Ishikawa (cell line): ENCODE data around the gene UBXN1.

ENCODE experiments used
- CREB1 ChIP-seq: IDR thresholded peaks from 2 replicates; pipeline ENCODE4 v1.6.1; 2012; ENCODE audit warnings: low read depth
- REST ChIP-seq: IDR thresholded peaks from 2 replicates; pipeline ENCODE4 v1.6.1; 2012; ENCODE audit warnings: low read depth, mild to moderate bottlenecking
- TAF1 ChIP-seq: IDR thresholded peaks from 2 replicates; pipeline ENCODE4 v1.6.1; 2012; ENCODE audit warnings: low read depth, mild to moderate bottlenecking

GRCh38 chr11:62716206-62716605 lies 37.3 kb upstream of the UBXN1 start:
- no peak for TF ChIP-seq TAF1
- TF ChIP-seq CREB1, result no peak
- TF ChIP-seq REST, result no peak
